Measurements from ENCODE around the gene SPATA16. TPM values are rescaled to one million over a fixed set of nuclear protein-coding genes. Genes with fewer than 3 reads are reported as not detected.

The SPATA16 gene
- total and polyA plus RNA-seq, 4 donors: not detected

- Histone ChIP-seq H3K27me3 (ENCODE audit: control insufficient read depth in 3 of 3, insufficient read depth in 3 of 3, low read length in 2 of 3) (no peaks in the 10 kb centered on the region), H3K36me3 (ENCODE audit: control insufficient read depth in 4 of 4, insufficient read depth in 4 of 4, low read length in 4 of 4) (no peaks in the 10 kb centered on the region), H3K4me3 (no peak overlapping the region), H3K4me1 (ENCODE audit: control insufficient read depth in 5 of 5, insufficient read depth in 5 of 5, low read length in 5 of 5) (peaks cover 0 to 9% (median 0%) of the 10 kb centered on the region in 5 donors), H3K27ac (ENCODE audit: low read depth in 1 of 2, low read length in 1 of 2) (no peak overlapping the region), H3K9me3 (ENCODE audit: control insufficient read depth in 4 of 4, insufficient read depth in 3 of 4, low read length in 3 of 4) (no peaks in the 10 kb centered on the region), H3K9ac (ENCODE audit: insufficient read depth in 1 of 2, low read length in 2 of 2) (no peak overlapping the region)
- 60 to 66% methylated on average over 3 of the region's 3 CpGs for WGBS, 2 donors
- ATAC-seq (ENCODE audit: insufficient read depth, low FRiP score) (no peak), DNase-seq (no peak)
- TF ChIP-seq, protein P1, sequence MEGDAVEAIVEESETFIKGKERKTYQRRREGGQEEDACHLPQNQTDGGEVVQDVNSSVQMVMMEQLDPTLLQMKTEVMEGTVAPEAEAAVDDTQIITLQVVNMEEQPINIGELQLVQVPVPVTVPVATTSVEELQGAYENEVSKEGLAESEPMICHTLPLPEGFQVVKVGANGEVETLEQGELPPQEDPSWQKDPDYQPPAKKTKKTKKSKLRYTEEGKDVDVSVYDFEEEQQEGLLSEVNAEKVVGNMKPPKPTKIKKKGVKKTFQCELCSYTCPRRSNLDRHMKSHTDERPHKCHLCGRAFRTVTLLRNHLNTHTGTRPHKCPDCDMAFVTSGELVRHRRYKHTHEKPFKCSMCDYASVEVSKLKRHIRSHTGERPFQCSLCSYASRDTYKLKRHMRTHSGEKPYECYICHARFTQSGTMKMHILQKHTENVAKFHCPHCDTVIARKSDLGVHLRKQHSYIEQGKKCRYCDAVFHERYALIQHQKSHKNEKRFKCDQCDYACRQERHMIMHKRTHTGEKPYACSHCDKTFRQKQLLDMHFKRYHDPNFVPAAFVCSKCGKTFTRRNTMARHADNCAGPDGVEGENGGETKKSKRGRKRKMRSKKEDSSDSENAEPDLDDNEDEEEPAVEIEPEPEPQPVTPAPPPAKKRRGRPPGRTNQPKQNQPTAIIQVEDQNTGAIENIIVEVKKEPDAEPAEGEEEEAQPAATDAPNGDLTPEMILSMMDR (IDR thresholded peaks at IDR 0.05; ENCODE audit: control extremely low read depth, extremely low read depth): no peak
Observed at GRCh38 chr3:172853921-172854666, 286.9 kb downstream of the SPATA16 start.

GRCh38 chr3:172853005-172853404 is 288.0 kb downstream of the SPATA16 start:
- Histone ChIP-seq H3K9ac (ENCODE audit: insufficient read depth in 1 of 2, low read length in 2 of 2) (no peak overlapping the region), H3K27me3 (ENCODE audit: control insufficient read depth in 3 of 3, insufficient read depth in 3 of 3, low read length in 2 of 3) (no peaks in the 10 kb centered on the region), H3K9me3 (ENCODE audit: control insufficient read depth in 4 of 4, insufficient read depth in 3 of 4, low read length in 3 of 4) (no peaks in the 10 kb centered on the region), H3K4me3 (no peak overlapping the region), H3K36me3 (ENCODE audit: control insufficient read depth in 4 of 4, insufficient read depth in 4 of 4, low read length in 4 of 4) (no peaks in the 10 kb centered on the region), H3K4me1 (ENCODE audit: control insufficient read depth in 5 of 5, insufficient read depth in 5 of 5, low read length in 5 of 5) (peaks cover 0 to 9% (median 0%) of the 10 kb centered on the region in 5 donors), H3K27ac (ENCODE audit: low read depth in 1 of 2, low read length in 1 of 2) (no peak overlapping the region)
- 87 to 88% methylated on average over 1 of the region's 1 CpG for WGBS, 2 donors
- ATAC-seq (ENCODE audit: insufficient read depth, low FRiP score) (no peak), DNase-seq (no peak)
- TF ChIP-seq, protein P1 (IDR thresholded peaks at IDR 0.05; ENCODE audit: control extremely low read depth, extremely low read depth): no peak

DNA sequence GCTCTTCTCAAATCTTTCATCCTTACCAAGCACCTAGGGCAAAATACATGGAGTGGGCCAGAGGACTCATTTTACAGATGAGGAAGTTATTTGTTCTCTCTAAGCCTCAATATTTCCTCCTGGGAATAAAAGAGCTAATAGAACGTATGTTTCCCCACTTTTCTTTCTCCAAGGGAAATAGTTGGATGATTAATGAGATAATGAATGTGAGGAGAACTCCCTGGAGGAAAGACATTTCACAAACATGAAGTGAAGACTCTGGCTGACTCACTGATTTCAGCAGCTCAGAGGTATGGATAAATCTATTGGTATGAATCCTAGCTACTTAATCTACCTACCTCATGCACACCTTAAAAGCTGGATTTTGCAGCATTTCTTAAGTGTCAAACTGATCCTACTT is 292.1 kb downstream of the SPATA16 start:
- WGBS, 2 donors: 40 to 46% methylated on average over 1 of the region's 1 CpG
- H3K27me3 ChIP-seq (ENCODE audit: control insufficient read depth in 3 of 3, insufficient read depth in 3 of 3, low read length in 2 of 3): no peaks in the 10 kb centered on the region
- no peaks in the 10 kb centered on the region for H3K9me3 ChIP-seq (ENCODE audit: control insufficient read depth in 4 of 4, insufficient read depth in 3 of 4, low read length in 3 of 4)

More for the DNA sequence above, 292.1 kb downstream of the SPATA16 start:
- Histone ChIP-seq H3K9ac (ENCODE audit: insufficient read depth in 1 of 2, low read length in 2 of 2) (no peak overlapping the region), H3K4me3 (no peak overlapping the region), H3K36me3 (ENCODE audit: control insufficient read depth in 4 of 4, insufficient read depth in 4 of 4, low read length in 4 of 4) (no peaks in the 10 kb centered on the region), H3K27ac (ENCODE audit: low read depth in 1 of 2, low read length in 1 of 2) (no peak overlapping the region), H3K4me1 (ENCODE audit: control insufficient read depth in 5 of 5, insufficient read depth in 5 of 5, low read length in 5 of 5) (no peaks in the 10 kb centered on the region)
- DNase-seq (no peak), ATAC-seq (ENCODE audit: insufficient read depth, low FRiP score) (no peak)
- TF ChIP-seq, protein P1 (IDR thresholded peaks at IDR 0.05; ENCODE audit: control extremely low read depth, extremely low read depth): no peak
